Gastroesophageal sphincter (tissue), 4 donors: ENCODE measurements around the gene INSYN1. TPM values are rescaled to one million over a fixed set of nuclear protein-coding genes. Genes with fewer than 3 reads are reported as not detected.
A peak's percentile ranks its signal among the peaks of the same experiment; 100 is the strongest.

Source experiments
- ATAC-seq: fragments of 150-250 bp; one replicate; pipeline ENCODE4 v1.9.1; 2016; ENCODE audit warnings: mild to moderate bottlenecking, moderate library complexity
- H3K27ac ChIP-seq, 4 donors: fragments of 200-600 bp; sonication (generic) in 3 of 4; 1 replicate in 3 of 4; 2 replicates in 1 of 4; pipeline ENCODE4 v1.5.1; 2016 to 2019
- H3K27me3 ChIP-seq: fragments of 200-600 bp; sonication (generic); one replicate; pipeline ENCODE4 v1.5.1; 2019
- H3K36me3 ChIP-seq, 2 donors: fragments of 200-600 bp; sonication (generic); one replicate each; pipeline ENCODE4 v1.5.1; 2019; ENCODE audit warnings: control low read depth in 1 of 2
- H3K4me1 ChIP-seq, 3 donors: fragments of 200-600 bp; sonication (generic); 1 replicate in 2 of 3; 2 replicates in 1 of 3; pipeline ENCODE4 v1.5.1; 2016 to 2019; ENCODE audit warnings: control low read depth in 2 of 3
- H3K4me3 ChIP-seq, 2 donors: fragments of 200-600 bp; sonication (generic); one replicate each; pipeline ENCODE4 v1.5.1; 2019; ENCODE audit warnings: mild to moderate bottlenecking in 1 of 2, moderate library complexity in 1 of 2
- H3K9me3 ChIP-seq, 3 donors: fragments of 200-600 bp; sonication (generic); one replicate each; pipeline ENCODE4 v1.5.1; 2017 to 2019; ENCODE audit warnings: control low read depth in 2 of 3
- EP300 ChIP-seq: sonication (generic); formaldehyde crosslinking; IDR thresholded peaks from one replicate; pipeline ENCODE4 v1.6.1; 2017; ENCODE audit warnings: antibody characterized with exemption, mild to moderate bottlenecking
- POLR2A ChIP-seq, 2 donors: fragments of 450-650 bp; IDR thresholded peaks; one replicate each; pipeline ENCODE4 v1.6.1; 2017; ENCODE audit warnings: antibody characterized with exemption in 2 of 2, mild to moderate bottlenecking in 2 of 2, moderate library complexity in 1 of 2
- POLR2AphosphoS5 ChIP-seq: sonication (generic); formaldehyde crosslinking; IDR thresholded peaks from one replicate; pipeline ENCODE4 v1.6.1; 2017; ENCODE audit warnings: antibody characterized with exemption
- WGBS, 2 donors: methylation state at CpG; one replicate each; pipeline ENCODE4 v1.1.5; 2018; ENCODE audit warnings: low coverage in 1 of 2; 5-methylcytosine and 5-hydroxymethylcytosine counted together
- total RNA-seq, 4 donors: library from RNA; depleted of rRNA; stranded (reverse); fragments of >200 nt; gene quantifications; one replicate each; pipeline ENCODE4 v1.1.0, GENCODE V29; 2016
- TF ChIP-seq, protein P1 (sequence below), 4 experiments: fragments of 200-600 bp in 2 of 4; fragments of 450-650 bp in 2 of 4; sonication (generic) in 1 of 4; IDR thresholded peaks; one replicate each; pipeline ENCODE4 v1.5.1; 2017 to 2019; ENCODE audit warnings: antibody characterized with exemption in 4 of 4, mild to moderate bottlenecking in 2 of 4, moderate library complexity in 2 of 4

INSYN1 gene
- total RNA-seq, 4 donors from 2014 or later, result 11.4 to 30.2 (median 16.3) TPM

DNA sequence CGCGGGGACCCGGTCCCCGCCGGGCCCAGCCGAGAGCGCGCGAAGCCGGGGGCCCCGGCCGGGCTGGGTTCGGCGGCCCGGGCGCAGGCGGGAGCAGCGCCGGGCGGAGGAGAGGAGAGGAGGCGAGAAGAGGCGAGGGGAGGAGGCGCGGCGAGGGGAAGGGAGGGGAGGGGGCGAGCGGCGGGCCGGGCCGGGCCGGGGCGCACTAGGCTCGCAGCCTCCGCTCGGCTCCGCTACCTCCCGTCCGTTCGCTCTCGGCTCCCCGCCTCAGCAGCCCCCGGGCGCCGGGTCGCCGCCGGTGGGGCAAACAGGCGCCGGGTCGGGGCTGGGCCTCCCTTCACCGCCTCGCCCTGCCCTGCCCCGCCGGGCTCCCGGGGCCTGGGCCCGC, 351 bp downstream of the INSYN1 start:
- H3K36me3 ChIP-seq, result peaks cover 0 to 4% of the 10 kb centered on the region in 2 donors
- H3K27me3 ChIP-seq, result peaks cover 17% of the 10 kb centered on the region
- WGBS, 2 donors, result 1% methylated on average over 27 of the region's 56 CpGs; no CpG with 5 or more reads in 1 of the 2 donors
- peak; percentile 49 for ATAC-seq
- H3K4me1 ChIP-seq, result peaks cover 0 to 49% (median 14%) of the 10 kb centered on the region in 3 donors
- no peaks in the 10 kb centered on the region for H3K9me3 ChIP-seq
- TF ChIP-seq, protein P1, sequence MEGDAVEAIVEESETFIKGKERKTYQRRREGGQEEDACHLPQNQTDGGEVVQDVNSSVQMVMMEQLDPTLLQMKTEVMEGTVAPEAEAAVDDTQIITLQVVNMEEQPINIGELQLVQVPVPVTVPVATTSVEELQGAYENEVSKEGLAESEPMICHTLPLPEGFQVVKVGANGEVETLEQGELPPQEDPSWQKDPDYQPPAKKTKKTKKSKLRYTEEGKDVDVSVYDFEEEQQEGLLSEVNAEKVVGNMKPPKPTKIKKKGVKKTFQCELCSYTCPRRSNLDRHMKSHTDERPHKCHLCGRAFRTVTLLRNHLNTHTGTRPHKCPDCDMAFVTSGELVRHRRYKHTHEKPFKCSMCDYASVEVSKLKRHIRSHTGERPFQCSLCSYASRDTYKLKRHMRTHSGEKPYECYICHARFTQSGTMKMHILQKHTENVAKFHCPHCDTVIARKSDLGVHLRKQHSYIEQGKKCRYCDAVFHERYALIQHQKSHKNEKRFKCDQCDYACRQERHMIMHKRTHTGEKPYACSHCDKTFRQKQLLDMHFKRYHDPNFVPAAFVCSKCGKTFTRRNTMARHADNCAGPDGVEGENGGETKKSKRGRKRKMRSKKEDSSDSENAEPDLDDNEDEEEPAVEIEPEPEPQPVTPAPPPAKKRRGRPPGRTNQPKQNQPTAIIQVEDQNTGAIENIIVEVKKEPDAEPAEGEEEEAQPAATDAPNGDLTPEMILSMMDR (IDR thresholded peaks at IDR 0.05), result no peak
- no peak for TF ChIP-seq POLR2A (IDR thresholded peaks at IDR 0.05)
- TF ChIP-seq EP300, result no peak
- no peak for TF ChIP-seq POLR2AphosphoS5
- peak overlapping the region in 3 of 4 donors; percentile 74 to 85 (median 76) for H3K27ac ChIP-seq
- H3K4me3 ChIP-seq, result peak overlapping the region; percentile 56 to 87

DNA sequence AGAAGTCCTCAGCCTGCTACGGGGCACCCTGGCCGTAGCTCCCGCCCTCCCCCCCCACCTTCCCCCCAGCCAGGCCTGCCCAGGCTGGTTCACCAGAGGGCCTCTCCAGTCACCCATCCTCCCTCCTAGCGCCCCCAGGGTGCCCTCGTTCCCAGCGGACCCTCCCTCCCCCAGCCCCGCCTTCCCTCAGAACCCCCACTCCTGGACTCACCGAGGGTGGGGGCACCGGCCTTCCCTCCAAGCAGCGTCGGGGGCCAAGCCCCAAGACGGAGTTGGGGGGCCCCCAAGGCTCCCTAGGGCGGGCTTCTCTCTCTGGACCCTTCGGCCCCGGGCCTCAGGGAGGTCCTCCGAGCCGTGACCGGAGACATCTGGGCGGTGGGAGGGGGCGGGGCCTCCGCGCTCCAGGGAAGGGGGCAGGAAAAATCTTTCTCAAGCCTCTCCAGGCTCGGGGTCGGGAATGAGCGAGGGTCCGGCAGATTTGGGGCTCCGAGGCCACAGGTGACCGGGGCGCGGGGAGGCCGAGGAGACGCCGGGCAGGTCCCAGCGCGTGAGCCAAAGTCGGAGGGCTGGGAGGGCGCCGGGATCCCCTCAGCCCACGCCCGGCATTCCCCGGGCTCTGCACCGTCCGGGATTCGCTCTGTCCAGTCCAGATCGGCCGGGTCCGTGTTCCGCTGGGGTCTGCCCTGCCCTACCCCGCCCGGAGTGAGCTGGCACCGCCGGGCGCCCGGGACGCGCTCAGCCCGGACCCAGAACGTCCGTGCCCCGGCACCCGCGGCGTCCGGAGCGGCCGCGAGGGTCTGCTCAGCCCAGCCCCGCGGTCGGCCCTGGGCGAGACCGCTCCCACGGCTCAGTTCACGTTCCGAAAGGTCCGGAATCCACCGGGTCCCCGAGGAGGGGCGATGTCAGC, 999 bp downstream of the INSYN1 start:
- Histone ChIP-seq H3K36me3 (peaks cover 0 to 4% of the 10 kb centered on the region in 2 donors), H3K27me3 (peaks cover 17% of the 10 kb centered on the region), H3K4me1 (peaks cover 0 to 45% (median 14%) of the 10 kb centered on the region in 3 donors), H3K27ac (peak overlapping the region in 3 of 4 donors; percentile 74 to 85 (median 76)), H3K4me3 (peak overlapping the region; percentile 56 to 87), H3K9me3 (no peaks in the 10 kb centered on the region)
- no CpG with 5 or more reads among the region's 79 CpGs for WGBS, 2 donors
- TF ChIP-seq POLR2AphosphoS5 (no peak), POLR2A (IDR thresholded peaks at IDR 0.05) (no peak), EP300 (no peak)
- TF ChIP-seq, protein P1 (IDR thresholded peaks at IDR 0.05), result no peak
- ATAC-seq, result peak; percentile 34

DNA sequence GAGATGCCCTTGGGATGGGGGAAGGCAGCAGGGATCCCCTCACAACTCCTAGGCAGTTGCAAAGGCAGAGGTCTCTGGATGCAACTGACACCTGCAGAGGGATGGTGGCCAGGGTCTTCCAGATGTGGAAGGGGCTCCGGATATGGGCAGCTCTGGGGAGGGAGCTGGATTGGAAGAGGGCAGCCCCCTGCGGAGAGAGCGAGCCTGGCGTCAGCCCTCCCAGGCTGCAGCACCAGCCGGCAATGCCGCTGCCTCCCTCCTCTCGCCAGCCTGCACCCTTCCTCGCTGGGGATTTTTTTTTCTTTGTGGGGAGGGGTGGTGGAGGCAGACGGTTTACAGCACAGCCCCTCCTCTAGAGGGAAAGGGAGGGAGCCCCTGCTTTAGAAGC, 1.6 kb downstream of the INSYN1 start:
- TF ChIP-seq, protein P1 (IDR thresholded peaks at IDR 0.05), result no peak
- TF ChIP-seq EP300 (no peak), POLR2AphosphoS5 (no peak), POLR2A (IDR thresholded peaks at IDR 0.05) (no peak)
- peaks cover 0 to 45% (median 14%) of the 10 kb centered on the region in 3 donors for H3K4me1 ChIP-seq
- peaks cover 17% of the 10 kb centered on the region for H3K27me3 ChIP-seq
- no peaks in the 10 kb centered on the region for H3K9me3 ChIP-seq
- peak overlapping the region; percentile 56 to 87 for H3K4me3 ChIP-seq
- no peak for ATAC-seq
- H3K36me3 ChIP-seq, result peaks cover 0 to 4% of the 10 kb centered on the region in 2 donors
- 0% methylated on average over 6 of the region's 9 CpGs; no CpG with 5 or more reads in 1 of the 2 donors for WGBS, 2 donors
- H3K27ac ChIP-seq, result peak overlapping the region in 1 of 4 donors; percentile 85

DNA sequence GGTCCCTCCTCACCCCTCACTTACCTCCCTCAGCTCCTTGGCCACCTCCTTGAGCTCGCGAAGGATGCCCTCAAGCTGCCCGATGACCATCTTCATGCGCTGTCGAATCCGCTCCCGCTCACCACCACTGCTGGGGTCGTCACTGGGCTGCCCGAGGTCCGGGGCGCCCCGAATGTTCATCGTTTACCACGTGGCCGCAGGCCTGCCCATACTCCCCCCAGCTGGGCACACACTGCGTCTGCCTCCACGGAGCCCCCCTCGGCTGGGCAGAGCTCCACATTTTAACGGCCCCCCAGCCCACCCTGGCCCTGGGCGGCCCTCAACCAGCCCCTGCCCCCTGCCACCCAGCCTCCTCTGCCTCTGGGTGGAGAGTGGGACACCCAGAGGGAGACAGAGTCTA, 2.2 kb downstream of the INSYN1 start:
- peaks cover 0 to 4% of the 10 kb centered on the region in 2 donors for H3K36me3 ChIP-seq
- no peaks in the 10 kb centered on the region for H3K9me3 ChIP-seq
- no peak overlapping the region for H3K27ac ChIP-seq
- 96% methylated on average over 5 of the region's 20 CpGs; no CpG with 5 or more reads in 1 of the 2 donors for WGBS, 2 donors
- no peak for ATAC-seq
- TF ChIP-seq, protein P1 (IDR thresholded peaks at IDR 0.05), result no peak
- TF ChIP-seq POLR2A (IDR thresholded peaks at IDR 0.05), result no peak
- TF ChIP-seq POLR2AphosphoS5, result no peak
- TF ChIP-seq EP300, result no peak
- peaks cover 17% of the 10 kb centered on the region for H3K27me3 ChIP-seq
- peaks cover 0 to 45% (median 14%) of the 10 kb centered on the region in 3 donors for H3K4me1 ChIP-seq
- peak overlapping the region in 1 of 2 donors; percentile 87 for H3K4me3 ChIP-seq
